A549 (cell line): ENCODE data around the gene FAM131A.

Source experiments
- KDM1A ChIP-seq: fragments of 200-600 bp; sonication (generic); IDR thresholded peaks from 2 replicates; pipeline ENCODE4 v1.6.1; 2016; ENCODE audit warnings: low read depth, mild to moderate bottlenecking
- POLR2A ChIP-seq: IDR thresholded peaks from 2 replicates; pipeline ENCODE4 v1.6.1; 2012; ENCODE audit warnings: mild to moderate bottlenecking, low read length
- POLR2AphosphoS2 ChIP-seq: conservative IDR thresholded peaks from 2 replicates; pipeline ENCODE4 v1.6.1; 2012; ENCODE audit warnings: low read length, improper control_type of control experiment, inconsistent platforms
- SMC3 ChIP-seq: fragments of >200 bp; sonication (Bioruptor Twin); formaldehyde crosslinking; IDR thresholded peaks from 3 replicates; pipeline ENCODE4 v1.6.1; 2018; ENCODE audit warnings: inconsistent platforms
- TF ChIP-seq, protein P1 (sequence below): fragments of >200 bp; sonication (Bioruptor Twin); formaldehyde crosslinking; IDR thresholded peaks from 3 replicates; pipeline ENCODE4 v1.5.1; 2016
- TF ChIP-seq, protein P2 (sequence below): fragments of 200-600 bp; sonication (generic); IDR thresholded peaks from 2 replicates; pipeline ENCODE4 v1.6.1; 2016; ENCODE audit warnings: antibody characterized with exemption, mild to moderate bottlenecking, moderate library complexity

DNA sequence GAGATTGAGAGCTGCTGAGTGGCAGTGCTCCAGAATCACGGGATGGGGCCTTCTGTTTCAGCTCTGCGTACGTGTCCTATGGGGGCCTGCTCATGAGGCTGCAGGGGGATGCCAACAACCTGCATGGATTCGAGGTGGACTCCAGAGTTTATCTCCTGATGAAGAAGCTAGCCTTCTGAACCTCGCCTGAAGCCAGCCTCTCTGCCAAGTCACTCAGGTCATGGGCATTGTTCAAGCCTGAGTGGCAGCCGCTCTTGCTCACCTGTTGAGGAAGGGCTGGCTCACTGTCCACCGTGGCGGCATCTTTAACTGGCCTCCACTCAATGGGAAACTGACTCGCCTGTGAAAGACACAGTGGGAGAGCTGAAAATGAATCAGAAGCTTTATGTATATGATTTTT is 30.7 kb downstream of the FAM131A start:
- TF ChIP-seq SMC3 (no peak), POLR2AphosphoS2 (no peak), KDM1A (no peak), POLR2A (no peak)
- TF ChIP-seq, protein P1, sequence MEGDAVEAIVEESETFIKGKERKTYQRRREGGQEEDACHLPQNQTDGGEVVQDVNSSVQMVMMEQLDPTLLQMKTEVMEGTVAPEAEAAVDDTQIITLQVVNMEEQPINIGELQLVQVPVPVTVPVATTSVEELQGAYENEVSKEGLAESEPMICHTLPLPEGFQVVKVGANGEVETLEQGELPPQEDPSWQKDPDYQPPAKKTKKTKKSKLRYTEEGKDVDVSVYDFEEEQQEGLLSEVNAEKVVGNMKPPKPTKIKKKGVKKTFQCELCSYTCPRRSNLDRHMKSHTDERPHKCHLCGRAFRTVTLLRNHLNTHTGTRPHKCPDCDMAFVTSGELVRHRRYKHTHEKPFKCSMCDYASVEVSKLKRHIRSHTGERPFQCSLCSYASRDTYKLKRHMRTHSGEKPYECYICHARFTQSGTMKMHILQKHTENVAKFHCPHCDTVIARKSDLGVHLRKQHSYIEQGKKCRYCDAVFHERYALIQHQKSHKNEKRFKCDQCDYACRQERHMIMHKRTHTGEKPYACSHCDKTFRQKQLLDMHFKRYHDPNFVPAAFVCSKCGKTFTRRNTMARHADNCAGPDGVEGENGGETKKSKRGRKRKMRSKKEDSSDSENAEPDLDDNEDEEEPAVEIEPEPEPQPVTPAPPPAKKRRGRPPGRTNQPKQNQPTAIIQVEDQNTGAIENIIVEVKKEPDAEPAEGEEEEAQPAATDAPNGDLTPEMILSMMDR: no peak
- TF ChIP-seq, protein P2, sequence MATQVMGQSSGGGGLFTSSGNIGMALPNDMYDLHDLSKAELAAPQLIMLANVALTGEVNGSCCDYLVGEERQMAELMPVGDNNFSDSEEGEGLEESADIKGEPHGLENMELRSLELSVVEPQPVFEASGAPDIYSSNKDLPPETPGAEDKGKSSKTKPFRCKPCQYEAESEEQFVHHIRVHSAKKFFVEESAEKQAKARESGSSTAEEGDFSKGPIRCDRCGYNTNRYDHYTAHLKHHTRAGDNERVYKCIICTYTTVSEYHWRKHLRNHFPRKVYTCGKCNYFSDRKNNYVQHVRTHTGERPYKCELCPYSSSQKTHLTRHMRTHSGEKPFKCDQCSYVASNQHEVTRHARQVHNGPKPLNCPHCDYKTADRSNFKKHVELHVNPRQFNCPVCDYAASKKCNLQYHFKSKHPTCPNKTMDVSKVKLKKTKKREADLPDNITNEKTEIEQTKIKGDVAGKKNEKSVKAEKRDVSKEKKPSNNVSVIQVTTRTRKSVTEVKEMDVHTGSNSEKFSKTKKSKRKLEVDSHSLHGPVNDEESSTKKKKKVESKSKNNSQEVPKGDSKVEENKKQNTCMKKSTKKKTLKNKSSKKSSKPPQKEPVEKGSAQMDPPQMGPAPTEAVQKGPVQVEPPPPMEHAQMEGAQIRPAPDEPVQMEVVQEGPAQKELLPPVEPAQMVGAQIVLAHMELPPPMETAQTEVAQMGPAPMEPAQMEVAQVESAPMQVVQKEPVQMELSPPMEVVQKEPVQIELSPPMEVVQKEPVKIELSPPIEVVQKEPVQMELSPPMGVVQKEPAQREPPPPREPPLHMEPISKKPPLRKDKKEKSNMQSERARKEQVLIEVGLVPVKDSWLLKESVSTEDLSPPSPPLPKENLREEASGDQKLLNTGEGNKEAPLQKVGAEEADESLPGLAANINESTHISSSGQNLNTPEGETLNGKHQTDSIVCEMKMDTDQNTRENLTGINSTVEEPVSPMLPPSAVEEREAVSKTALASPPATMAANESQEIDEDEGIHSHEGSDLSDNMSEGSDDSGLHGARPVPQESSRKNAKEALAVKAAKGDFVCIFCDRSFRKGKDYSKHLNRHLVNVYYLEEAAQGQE: no peak
